Activated gamma-delta T cell (primary cell): ENCODE data around the gene POC5.
"Not testable (repeated sequence)": the region's sequence is repeated elsewhere in the genome, so short reads cannot be mapped to it uniquely, and the experiment has no call there.

Experiments
- DNase-seq: peaks from one replicate; lab custom pipeline; 2025; lab: John Stamatoyannopoulos, UW

The POC5 gene

GRCh38 chr5:75701856-75702255, 15.4 kb downstream of the POC5 start:
- DNase-seq = no peak

GRCh38 chr5:75695472-75696351, 21.5 kb downstream of the POC5 start:
- not testable (repeated sequence) for DNase-seq

- DNase-seq = no peak
These were observed 22.5 kb downstream of the POC5 start for GRCh38 chr5:75694781-75695180.

GRCh38 chr5:75690669-75691068, 26.6 kb downstream of the POC5 start:
- no peak for DNase-seq

DNA sequence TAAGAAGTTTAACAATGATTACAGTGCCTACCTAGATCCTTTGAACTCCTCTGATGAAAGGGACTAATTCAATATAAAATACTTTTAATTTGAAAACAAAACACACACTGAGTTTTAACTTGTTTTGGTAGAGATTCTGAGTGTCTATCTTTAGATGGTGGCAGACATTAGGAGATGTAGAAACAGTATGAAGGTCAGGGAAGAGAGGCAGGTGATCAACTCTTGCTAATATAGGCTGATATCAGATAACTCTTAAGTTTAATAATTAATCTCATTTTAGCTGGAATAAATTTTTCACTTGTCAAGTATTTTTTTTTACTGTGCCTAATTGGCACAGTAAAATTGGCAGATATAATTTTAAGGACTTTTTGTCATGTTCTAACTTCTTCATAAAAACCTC, 30.8 kb downstream of the POC5 start:
- DNase-seq = no peak

DNA sequence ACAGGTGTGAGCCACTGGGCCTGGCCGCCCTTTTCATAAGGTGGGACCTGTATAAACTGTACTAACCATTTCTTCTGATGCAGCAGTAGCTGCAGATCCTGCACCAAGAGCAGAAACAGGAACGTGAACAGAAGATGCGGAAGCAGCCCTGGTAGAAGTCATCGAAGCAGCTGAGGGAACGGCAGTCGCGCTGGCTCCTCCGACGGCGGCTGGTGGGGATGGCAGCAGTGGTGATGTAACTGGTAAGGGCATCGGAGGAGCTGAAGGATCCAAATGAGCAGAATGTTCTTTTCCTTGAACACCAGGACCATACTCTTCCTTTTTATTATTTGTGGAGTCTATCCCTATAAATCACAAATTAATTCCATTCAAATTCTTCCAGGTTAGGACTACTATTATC, 32.1 kb downstream of the POC5 start:
- no peak for DNase-seq

DNA sequence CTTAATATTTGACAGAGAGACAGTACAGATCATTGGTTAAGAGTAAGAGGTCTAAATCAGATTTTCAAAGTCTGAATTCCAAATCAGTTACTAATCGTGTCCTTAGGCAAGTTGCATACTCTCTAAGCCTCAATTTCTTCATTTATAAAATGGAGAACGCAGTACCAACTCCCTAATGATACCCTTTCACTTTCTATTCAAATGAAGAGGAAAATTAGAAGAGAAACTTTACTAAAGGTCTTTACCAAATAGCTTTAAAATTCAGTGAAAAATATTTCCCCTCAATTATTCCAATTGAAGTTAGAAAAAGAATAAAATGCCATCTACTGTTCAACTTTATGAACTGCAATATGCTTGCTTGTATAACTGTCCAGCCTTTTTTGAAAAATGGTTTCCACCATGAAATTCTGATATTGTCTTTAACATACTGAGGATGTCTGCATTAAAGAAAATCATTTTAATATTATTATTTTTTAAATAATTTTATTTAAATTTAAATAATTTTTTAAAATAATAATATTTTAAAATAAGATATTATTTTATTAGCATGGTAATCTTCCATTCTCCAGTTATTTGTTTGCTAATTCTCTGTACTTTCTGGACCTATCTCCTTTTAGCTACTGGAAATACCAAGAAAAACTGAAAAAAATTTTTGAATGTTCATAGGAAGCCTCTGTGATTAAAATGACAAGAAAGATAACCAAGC, 36.0 kb downstream of the POC5 start:
- DNase-seq = no peak

- DNase-seq = no peak
These were observed 39.1 kb downstream of the POC5 start for GRCh38 chr5:75678155-75678554.

GRCh38 chr5:75677607-75678006, 39.6 kb downstream of the POC5 start:
- DNase-seq = no peak

- no peak for DNase-seq
These were observed 41.5 kb downstream of the POC5 start for GRCh38 chr5:75675783-75676182.

- no peak for DNase-seq
These were observed 44.6 kb downstream of the POC5 start for GRCh38 chr5:75672616-75673015.

- no peak for DNase-seq
These were observed 45.7 kb downstream of the POC5 start for GRCh38 chr5:75671506-75671905.

GRCh38 chr5:75670577-75670976, 46.7 kb downstream of the POC5 start:
- DNase-seq = no peak

DNA sequence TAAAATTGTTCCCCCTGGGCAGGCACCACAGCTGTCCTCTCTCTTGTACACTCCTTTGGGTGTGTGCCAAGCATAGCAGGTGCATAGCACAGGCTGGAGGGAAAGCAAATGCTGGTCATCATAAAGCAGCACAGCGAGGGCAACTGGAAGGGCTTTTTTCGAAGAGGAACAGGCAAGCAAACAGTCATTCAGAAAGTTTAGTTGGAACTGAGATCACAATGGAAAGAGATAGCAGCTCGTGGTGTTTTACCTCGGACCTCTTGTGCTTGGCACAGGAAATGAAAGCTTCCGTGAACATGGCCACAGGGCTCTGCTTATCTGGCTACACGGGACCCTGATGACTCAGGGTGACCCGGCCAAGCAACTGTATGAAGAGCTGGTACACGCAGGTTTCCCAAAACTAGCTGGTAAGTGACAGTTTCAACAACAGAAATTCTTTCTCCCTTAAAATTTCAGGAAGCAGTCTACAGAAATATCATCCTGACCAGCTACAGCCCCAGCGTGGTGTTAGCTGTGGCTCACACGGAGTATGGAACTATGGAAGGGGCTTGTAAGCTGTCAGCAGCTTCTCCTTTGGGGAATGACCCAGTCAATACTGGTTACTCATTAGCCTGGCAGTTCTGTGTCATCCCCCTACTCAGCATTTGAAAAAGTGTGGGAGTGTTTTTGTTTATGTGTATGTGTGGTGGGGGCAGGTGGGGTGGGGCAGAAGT, 48.1 kb downstream of the POC5 start:
- no peak for DNase-seq

DNA sequence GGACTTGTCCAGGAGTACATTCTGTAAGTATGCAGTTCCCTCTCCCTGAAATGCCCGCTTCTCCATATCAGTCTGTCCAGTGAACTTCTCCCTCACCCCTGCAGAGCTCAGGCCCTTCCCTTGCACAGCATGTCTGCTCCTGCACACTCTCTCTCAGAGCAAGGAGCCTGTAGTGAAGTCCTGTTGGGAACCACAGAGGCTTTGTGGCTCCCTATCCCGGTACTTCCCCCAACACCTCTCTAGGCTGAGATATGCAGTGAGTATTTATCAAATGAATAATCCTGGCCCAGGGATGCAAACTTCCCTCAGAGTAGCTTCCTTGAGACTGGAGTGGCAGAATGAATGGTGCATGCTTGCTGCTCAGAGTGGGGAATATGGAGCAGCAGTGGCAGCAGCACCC, 48.8 kb downstream of the POC5 start:
- DNase-seq = no peak

DNA sequence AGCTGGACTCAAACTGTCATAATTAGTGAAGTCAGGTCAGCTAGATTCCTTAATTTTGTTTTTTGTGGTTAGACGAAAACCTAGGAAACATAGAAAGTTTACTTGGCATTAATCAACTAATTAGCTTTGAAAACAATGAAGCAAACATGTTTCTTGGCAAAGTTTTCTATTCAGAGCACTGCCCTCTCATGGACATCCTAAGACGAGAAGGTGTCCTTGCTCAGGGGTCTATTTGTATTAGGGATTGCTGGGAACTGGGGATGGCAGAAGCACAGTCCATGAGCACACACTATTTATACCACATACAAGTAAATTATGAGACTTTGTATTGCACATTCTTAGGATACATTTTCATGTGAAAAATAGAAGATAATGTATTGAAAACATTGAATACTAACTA, 49.7 kb downstream of the POC5 start:
- DNase-seq = no peak

DNA sequence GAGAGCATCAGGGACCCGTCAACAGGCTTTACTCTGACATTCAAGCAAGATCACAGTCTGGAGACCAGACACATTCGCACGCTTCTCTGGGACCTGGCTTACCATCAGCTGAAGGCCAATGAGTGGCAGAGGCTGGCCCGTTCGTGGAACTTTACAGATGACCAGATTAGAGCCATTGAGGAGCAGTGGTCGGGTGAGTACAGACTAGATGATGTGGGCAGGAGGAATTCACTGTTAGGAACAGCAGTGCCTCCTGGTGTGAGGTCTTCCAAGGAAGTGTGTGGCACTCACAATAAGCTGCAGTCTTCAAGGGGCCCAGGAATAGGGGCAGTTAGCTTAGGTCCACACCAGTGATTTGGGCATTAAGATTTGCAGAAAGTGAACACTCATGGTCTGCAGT, 50.4 kb downstream of the POC5 start:
- DNase-seq = no peak

DNA sequence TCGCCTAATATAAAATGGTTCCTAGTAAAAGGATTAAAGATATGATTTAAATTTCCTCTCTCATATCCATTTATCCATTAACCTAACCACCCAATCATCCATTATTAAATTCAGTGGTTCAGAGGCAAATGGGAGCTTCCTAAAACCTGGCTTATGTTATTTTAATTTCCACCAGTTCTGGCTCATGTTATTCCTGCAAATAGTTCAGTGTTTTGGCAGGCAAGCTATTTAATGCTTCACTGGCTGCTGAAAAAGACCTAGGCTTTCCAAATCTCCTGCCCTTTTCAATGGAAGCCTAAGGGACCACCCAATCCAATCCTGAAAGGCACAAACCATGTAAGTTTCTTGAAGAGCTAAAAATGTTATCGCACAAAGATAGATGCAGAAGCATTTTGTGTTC, 52.3 kb downstream of the POC5 start:
- DNase-seq = no peak

- DNase-seq = no peak
These were observed 53.5 kb downstream of the POC5 start for GRCh38 chr5:75663579-75664284.

DNA sequence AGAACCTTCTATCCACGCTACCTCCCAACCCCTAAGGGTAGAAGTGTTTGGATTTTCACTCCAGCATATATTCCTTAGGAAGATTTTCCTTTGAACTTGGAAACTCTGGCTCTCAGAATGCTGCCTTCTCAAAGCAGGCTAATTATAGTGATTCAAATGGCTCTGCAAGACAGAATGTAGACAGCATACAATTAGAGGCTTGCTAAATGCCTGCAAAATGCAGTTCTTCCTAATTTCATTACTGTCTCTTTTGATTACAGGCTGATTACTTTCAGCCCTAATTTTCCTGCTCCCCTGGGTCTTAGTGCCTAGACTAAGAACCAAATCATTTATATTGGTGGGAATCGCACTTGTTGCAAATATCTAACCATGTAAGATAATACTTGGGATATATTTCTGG, 55.2 kb downstream of the POC5 start:
- no peak for DNase-seq

GRCh38 chr5:75660678-75661465, 56.4 kb downstream of the POC5 start:
- DNase-seq = no peak
